HG03571 (cell line): ENCODE results near the gene CELA2A.
"Not testable (repeated sequence)": the region's sequence is repeated elsewhere in the genome, so short reads cannot be mapped to it uniquely, and the experiment has no call there.

Experiments
- ATAC-seq: cut with Tn5 transposase; IDR thresholded peaks from one replicate; pipeline ENCODE4 v1.9.1; 2021; ENCODE audit not compliant: unreplicated experiment

Gene CELA2A

GRCh38 chr1:15444468-15445389, 11.8 kb upstream of the CELA2A start:
- no peak for ATAC-seq

- ATAC-seq: no peak
Measured at GRCh38 chr1:15445390-15446122, 11.0 kb upstream of the CELA2A start.

- ATAC-seq: no peak
Measured at GRCh38 chr1:15446212-15446611, 10.3 kb upstream of the CELA2A start.

- ATAC-seq: no peak
Measured at GRCh38 chr1:15448877-15449462, 7.6 kb upstream of the CELA2A start.

- no peak for ATAC-seq
Measured at GRCh38 chr1:15449567-15449966, 7.0 kb upstream of the CELA2A start.

- ATAC-seq: no peak
Measured at GRCh38 chr1:15451014-15451722, 5.4 kb upstream of the CELA2A start.

GRCh38 chr1:15452216-15452615, 4.3 kb upstream of the CELA2A start:
- ATAC-seq: no peak

GRCh38 chr1:15452866-15453571, 3.5 kb upstream of the CELA2A start:
- ATAC-seq: no peak

- ATAC-seq: no peak
Measured at GRCh38 chr1:15453734-15454133, 2.8 kb upstream of the CELA2A start.

GRCh38 chr1:15454256-15454655, 2.3 kb upstream of the CELA2A start:
- ATAC-seq: no peak

GRCh38 chr1:15455522-15455921, 1.0 kb upstream of the CELA2A start:
- ATAC-seq: no peak

GRCh38 chr1:15457585-15457984, 1.1 kb downstream of the CELA2A start:
- no peak for ATAC-seq

- not testable (repeated sequence) for ATAC-seq
Measured at GRCh38 chr1:15458388-15458787, 1.9 kb downstream of the CELA2A start.

GRCh38 chr1:15459771-15460707, 3.5 kb downstream of the CELA2A start:
- ATAC-seq: no peak

- ATAC-seq: no peak
Measured at GRCh38 chr1:15460708-15461095, 4.2 kb downstream of the CELA2A start.

- not testable (repeated sequence) for ATAC-seq
Measured at GRCh38 chr1:15463064-15463800, 6.7 kb downstream of the CELA2A start.

- ATAC-seq: not testable (repeated sequence)
Measured at GRCh38 chr1:15463926-15464322, 7.4 kb downstream of the CELA2A start.

GRCh38 chr1:15465674-15466073, 9.1 kb downstream of the CELA2A start:
- no peak for ATAC-seq
